Transverse colon (tissue), 3 donors: ENCODE results near the gene ASB4.

ENCODE experiments used
- CTCF ChIP-seq, 5 experiments: fragments of 200-600 bp in 3 of 5; fragments of 450-650 bp in 2 of 5; sonication (generic) in 3 of 5; IDR thresholded peaks; 1 replicate in 2 of 5; 2 replicates in 3 of 5; pipeline ENCODE4 v1.5.1; 2016 to 2017; ENCODE audit warnings: antibody characterized with exemption in 5 of 5, inconsistent platforms in 3 of 5, mild to moderate bottlenecking in 2 of 5, moderate library complexity in 1 of 5
- EP300 ChIP-seq: sonication (generic); formaldehyde crosslinking; IDR thresholded peaks from one replicate; pipeline ENCODE4 v1.6.1; 2017; ENCODE audit warnings: antibody characterized with exemption, low read depth
- POLR2A ChIP-seq: fragments of 450-650 bp; IDR thresholded peaks from one replicate; pipeline ENCODE4 v1.6.1; 2016; ENCODE audit warnings: antibody characterized with exemption, mild to moderate bottlenecking, moderate library complexity

GRCh38 chr7:95441042-95441823, 44.5 kb upstream of the ASB4 start:
- TF ChIP-seq CTCF (IDR thresholded peaks at IDR 0.05) (no peak), EP300 (no peak), POLR2A (no peak)
